ENCODE results near the gene AMOTL1.

GRCh38 chr11:94753630-94754029 lies 14.5 kb upstream of the AMOTL1 start:
- TF ChIP-seq REST (IDR thresholded peaks at IDR 0.05; ENCODE audit: low read depth) (no peak), MAX (IDR thresholded peaks at IDR 0.05) (no peak), EP300 (IDR thresholded peaks at IDR 0.05; ENCODE audit: borderline replicate concordance) (no peak), FOXM1 (IDR thresholded peaks at IDR 0.05; ENCODE audit: borderline replicate concordance, low read depth) (no peak), USF1 (IDR thresholded peaks at IDR 0.05) (no peak)
